AG09309 (cell line): ENCODE data around the gene RSPH10B2.
"Not testable (repeated sequence)": the region's sequence is repeated elsewhere in the genome, so short reads cannot be mapped to it uniquely, and the experiment has no call there.

Source experiments
- DNase-seq: peaks from one replicate; pipeline ENCODE4 v3.0.0-alpha.2; 2010; ENCODE audit warnings: low read depth
- H3K4me3 ChIP-seq: 2 replicates; pipeline ENCODE4 v1.5.1; 2011; ENCODE audit warnings: mild to moderate bottlenecking, low read depth, low read length, moderate library complexity; ENCODE audit not compliant: control insufficient read depth

Gene RSPH10B2

GRCh38 chr7:6761186-6761585, 7.3 kb downstream of the RSPH10B2 start:
- not testable (repeated sequence) for H3K4me3 ChIP-seq, DNase-seq

GRCh38 chr7:6781581-6781980, 27.7 kb downstream of the RSPH10B2 start:
- DNase-seq, H3K4me3 ChIP-seq: not testable (repeated sequence)

DNA sequence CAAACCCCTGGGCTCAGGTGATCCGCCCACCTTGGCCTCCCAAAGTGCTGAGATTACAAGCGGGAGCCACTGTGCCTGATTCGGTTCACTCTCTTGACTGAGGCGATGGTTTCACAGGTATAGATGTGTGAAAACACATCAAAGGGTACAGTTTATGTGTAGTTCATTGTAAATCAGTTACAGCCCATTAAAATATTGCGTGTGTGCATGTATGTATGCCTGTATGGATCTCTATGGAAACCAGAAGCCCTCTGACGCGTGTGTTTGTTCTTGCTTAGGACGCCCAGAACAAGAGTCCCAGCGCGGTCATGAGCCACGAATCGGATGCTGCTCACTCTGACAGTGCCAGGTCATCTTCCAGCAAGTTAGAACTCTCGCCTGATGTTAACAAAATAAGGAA, 35.5 kb downstream of the RSPH10B2 start:
- not testable (repeated sequence) for DNase-seq

GRCh38 chr7:6792113-6792872, 38.4 kb downstream of the RSPH10B2 start:
- not testable (repeated sequence) for H3K4me3 ChIP-seq
- DNase-seq = peak; percentile 1

More for the DNA sequence above, 35.5 kb downstream of the RSPH10B2 start:
- not testable (repeated sequence) for H3K4me3 ChIP-seq

DNA sequence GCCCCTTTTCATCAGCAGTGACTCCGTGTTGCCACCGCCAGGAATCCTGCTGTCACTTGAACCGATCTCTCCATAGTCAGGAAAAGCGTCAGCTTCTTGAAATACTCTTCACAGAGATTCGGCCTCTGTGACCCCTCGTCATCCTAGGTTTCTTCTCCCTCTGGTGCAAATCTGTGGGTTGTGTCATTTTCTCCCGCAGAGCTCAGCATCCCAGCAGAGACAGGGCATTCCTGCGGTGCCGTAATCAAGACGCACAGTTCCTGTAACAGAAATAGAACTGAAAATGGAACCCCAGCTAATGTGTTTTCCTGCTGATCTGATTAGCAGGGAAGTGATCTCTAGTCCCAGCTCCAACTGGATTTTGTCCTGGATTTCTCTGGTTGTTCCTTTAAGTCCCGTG, 40.4 kb downstream of the RSPH10B2 start:
- not testable (repeated sequence) for DNase-seq, H3K4me3 ChIP-seq

DNA sequence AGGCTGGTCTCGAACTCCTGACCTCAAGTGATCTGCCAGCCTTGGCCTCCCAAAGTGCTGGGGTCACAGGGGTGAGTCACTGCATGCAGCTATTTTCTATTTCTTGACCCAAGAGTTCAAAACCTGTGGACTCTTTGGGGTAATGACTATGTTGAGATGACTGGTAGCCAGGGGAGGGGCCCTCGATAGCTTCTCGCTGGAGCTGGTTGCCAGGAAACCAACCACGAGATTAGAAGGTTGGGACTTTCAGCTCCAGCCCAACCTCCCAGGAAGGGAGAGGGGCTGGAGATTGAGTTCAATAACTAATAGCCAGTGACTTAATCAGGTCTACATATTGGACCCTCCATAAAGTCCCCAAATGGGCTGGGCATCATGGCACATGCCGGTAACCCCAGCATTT, 43.3 kb downstream of the RSPH10B2 start:
- H3K4me3 ChIP-seq, DNase-seq: not testable (repeated sequence)

DNA sequence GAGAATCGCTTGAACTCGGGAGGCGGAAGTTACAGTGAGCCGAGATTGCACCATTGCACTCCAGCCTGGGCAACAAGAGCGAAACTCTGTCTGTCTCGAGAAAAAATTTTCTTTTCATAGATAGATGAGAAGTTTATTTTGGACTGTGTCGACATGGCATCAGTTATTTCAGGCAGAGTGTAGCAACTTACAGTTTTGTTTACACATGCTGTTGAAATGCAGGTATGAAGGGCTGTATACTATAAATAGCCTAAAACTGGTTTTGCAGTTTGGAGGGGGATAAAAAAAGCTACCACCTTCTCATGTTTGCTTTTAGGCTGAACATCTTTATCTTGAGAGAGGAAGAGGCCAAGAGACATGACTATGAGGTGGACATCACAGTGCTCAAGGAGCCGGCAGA, 44.1 kb downstream of the RSPH10B2 start:
- not testable (repeated sequence) for H3K4me3 ChIP-seq, DNase-seq

DNA sequence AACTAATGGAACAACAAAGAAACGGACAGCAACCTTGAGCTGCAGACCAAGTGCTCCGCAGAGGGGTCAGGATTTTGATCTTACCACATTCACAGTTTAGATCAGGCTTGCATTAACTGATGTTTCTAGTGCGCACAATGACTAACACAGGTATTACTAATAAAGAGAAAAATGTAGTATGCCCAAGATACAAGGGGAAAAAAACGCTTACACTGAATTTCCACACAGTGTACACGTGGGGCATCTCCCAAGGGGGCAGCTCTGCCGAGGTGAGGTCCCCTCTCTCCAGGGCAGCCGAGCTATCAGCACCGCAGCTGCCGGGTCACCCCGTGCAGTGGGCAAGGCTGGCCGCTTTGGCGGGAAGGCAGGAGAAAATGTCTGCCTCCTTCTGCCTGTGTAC, 46.0 kb downstream of the RSPH10B2 start:
- not testable (repeated sequence) for H3K4me3 ChIP-seq, DNase-seq

GRCh38 chr7:6800331-6800730, 46.4 kb downstream of the RSPH10B2 start:
- not testable (repeated sequence) for H3K4me3 ChIP-seq, DNase-seq

DNA sequence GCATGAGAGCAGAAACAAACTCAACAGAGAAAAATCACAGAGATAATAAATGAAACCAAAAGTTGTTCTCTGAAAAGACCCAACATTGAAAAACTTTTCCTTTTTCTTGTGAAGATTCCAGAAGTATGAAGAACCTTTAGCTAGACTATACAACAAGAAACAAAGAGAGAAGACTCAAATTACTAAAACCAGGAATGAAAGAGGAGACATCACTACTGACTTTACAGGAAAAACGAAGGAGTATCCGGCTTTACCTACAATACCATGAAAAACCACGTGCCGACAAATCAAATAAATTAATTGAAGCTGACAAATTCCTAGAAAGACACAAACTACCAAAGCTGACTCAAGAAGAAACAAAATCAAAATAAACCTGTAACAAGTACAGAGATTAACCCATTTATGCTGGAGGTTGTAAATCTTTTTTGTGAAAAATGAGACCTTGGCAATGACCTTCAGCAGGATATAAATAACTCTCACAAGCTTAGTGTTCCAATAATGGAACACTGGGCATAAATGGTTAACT, 53.6 kb downstream of the RSPH10B2 start:
- not testable (repeated sequence) for H3K4me3 ChIP-seq, DNase-seq

DNA sequence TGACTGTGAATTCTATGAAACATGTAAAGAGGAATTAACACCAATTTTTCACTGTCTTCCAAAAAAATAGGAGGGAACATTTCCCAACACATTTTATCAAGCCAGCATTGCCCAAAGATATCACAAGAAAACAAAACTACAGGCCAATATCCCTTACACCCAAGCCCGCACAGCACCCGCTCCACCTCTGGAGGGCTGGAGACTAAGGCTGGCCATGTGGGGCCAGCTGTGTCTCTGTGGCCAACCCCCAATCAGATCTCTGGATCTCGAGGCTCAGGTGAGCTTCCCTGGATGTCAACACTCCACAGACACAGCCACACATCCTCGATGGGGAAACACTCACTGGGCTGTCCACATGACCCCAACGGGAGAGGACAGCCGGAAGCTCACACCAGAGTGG, 54.1 kb downstream of the RSPH10B2 start:
- not testable (repeated sequence) for H3K4me3 ChIP-seq, DNase-seq

GRCh38 chr7:6813011-6813410, 59.1 kb downstream of the RSPH10B2 start:
- H3K4me3 ChIP-seq, DNase-seq: not testable (repeated sequence)

GRCh38 chr7:6815470-6815869, 61.6 kb downstream of the RSPH10B2 start:
- H3K4me3 ChIP-seq, DNase-seq: not testable (repeated sequence)

- H3K4me3 ChIP-seq, DNase-seq: not testable (repeated sequence)
Observed at GRCh38 chr7:6821622-6822021, 67.7 kb downstream of the RSPH10B2 start.

GRCh38 chr7:6825236-6826125, 71.6 kb downstream of the RSPH10B2 start:
- DNase-seq = not testable (repeated sequence)
- peak overlapping the region; percentile 35 for H3K4me3 ChIP-seq
